Mucosa of descending colon (tissue), 3 donors: Measurements from ENCODE around the gene TRAF5. TPM values are rescaled to one million over a fixed set of nuclear protein-coding genes. Genes with fewer than 3 reads are reported as not detected.

Experiments
- ATAC-seq: fragments of 200-7000 bp; cut with Tn5 transposase; one replicate; pipeline ENCODE4 v1.9.1; 2020; ENCODE audit warnings: mild to moderate bottlenecking, moderate library complexity
- DNase-seq, 3 donors: peaks; one replicate each; pipeline ENCODE4 v3.0.0-alpha.2; 2020
- H3K36me3 ChIP-seq: fragments of 200-600 bp; one replicate; pipeline ENCODE4 v1.8.0; 2021; ENCODE audit warnings: low read depth, mild to moderate bottlenecking
- H3K4me1 ChIP-seq: fragments of 200-600 bp; one replicate; pipeline ENCODE4 v1.8.0; 2021; ENCODE audit warnings: low read depth, mild to moderate bottlenecking
- H3K4me3 ChIP-seq: fragments of 200-600 bp; one replicate; pipeline ENCODE4 v1.8.0; 2021; ENCODE audit warnings: mild to moderate bottlenecking
- H3K9me3 ChIP-seq: fragments of 200-600 bp; one replicate; pipeline ENCODE4 v1.8.0; 2021; ENCODE audit warnings: mild to moderate bottlenecking
- intact Hi-C, 2 donors: fragments of 100-400 bp; cut with DNase I in 1 of 2; cut with micrococcal nuclease in 1 of 2; formaldehyde crosslinking; loops; one replicate each; pipeline versions ENCODE4 v1.11.0 to v1.11.1; 2022; cut with DNase I, micrococcal nuclease
- total RNA-seq, 3 donors: library from RNA; stranded (reverse); fragmentation: NEBNext Ultra II Directional in 2 of 3; extraction: Animal tissue kit (Norgen Biotek cat#: 25700) in 2 of 3; gene quantifications; one replicate each; pipeline versions ENCODE4 v1.2.1 to v1.2.4, GENCODE V29; 2021 to 2023
- TF ChIP-seq, protein P1 (sequence below): fragments of 200-600 bp; IDR thresholded peaks from one replicate; pipeline ENCODE4 v1.8.0; 2022; ENCODE audit warnings: antibody characterized with exemption, mild to moderate bottlenecking
- donor health status: DM: no; HTN: no; CAD: no; lungs with moderate emphysema.
- donor health status: DM: no; HTN: no; CAD: no.
- donor health status: DM: no; HTN: yes; CAD: no.

TRAF5 gene
- total RNA-seq, 3 donors from 2014 or later: 19.4 to 28.5 (median 23.9) TPM

- intact Hi-C loops: no loop called here
- Histone ChIP-seq H3K4me3 (no peak overlapping the region), H3K4me1 (peaks cover 75% of the 10 kb centered on the region), H3K36me3 (no peaks in the 10 kb centered on the region), H3K9me3 (no peaks in the 10 kb centered on the region)
- ATAC-seq (peak; percentile 20), DNase-seq (no peak)
- TF ChIP-seq, protein P1, sequence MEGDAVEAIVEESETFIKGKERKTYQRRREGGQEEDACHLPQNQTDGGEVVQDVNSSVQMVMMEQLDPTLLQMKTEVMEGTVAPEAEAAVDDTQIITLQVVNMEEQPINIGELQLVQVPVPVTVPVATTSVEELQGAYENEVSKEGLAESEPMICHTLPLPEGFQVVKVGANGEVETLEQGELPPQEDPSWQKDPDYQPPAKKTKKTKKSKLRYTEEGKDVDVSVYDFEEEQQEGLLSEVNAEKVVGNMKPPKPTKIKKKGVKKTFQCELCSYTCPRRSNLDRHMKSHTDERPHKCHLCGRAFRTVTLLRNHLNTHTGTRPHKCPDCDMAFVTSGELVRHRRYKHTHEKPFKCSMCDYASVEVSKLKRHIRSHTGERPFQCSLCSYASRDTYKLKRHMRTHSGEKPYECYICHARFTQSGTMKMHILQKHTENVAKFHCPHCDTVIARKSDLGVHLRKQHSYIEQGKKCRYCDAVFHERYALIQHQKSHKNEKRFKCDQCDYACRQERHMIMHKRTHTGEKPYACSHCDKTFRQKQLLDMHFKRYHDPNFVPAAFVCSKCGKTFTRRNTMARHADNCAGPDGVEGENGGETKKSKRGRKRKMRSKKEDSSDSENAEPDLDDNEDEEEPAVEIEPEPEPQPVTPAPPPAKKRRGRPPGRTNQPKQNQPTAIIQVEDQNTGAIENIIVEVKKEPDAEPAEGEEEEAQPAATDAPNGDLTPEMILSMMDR: no peak
These were observed 7.3 kb downstream of the TRAF5 start for GRCh38 chr1:211333906-211334305.

DNA sequence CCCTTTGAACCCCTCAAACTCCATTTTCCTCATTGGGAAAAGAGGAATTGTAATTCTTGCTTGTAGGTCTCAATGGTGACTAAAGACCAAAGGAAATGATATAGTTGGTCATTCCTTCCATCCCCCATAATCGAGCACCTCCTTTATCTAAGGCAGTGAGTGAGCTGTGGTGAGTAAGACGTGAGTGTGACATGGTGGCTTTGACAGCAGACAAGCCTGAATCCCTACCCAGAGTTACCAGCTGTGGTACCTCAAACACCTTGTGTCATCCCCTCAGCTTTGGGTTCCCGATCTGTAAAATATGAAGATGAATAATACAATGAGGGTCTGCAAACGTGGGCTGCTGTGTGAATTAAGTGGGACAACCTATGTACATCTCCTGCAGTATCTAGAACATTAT is 8.4 kb downstream of the TRAF5 start:
- no peak for DNase-seq
- Histone ChIP-seq H3K4me1 (peaks cover 77% of the 10 kb centered on the region), H3K36me3 (no peaks in the 10 kb centered on the region), H3K9me3 (no peaks in the 10 kb centered on the region), H3K4me3 (no peak overlapping the region)
- intact Hi-C loops: no loop called here
- no peak for ATAC-seq
- TF ChIP-seq, protein P1: no peak

DNA sequence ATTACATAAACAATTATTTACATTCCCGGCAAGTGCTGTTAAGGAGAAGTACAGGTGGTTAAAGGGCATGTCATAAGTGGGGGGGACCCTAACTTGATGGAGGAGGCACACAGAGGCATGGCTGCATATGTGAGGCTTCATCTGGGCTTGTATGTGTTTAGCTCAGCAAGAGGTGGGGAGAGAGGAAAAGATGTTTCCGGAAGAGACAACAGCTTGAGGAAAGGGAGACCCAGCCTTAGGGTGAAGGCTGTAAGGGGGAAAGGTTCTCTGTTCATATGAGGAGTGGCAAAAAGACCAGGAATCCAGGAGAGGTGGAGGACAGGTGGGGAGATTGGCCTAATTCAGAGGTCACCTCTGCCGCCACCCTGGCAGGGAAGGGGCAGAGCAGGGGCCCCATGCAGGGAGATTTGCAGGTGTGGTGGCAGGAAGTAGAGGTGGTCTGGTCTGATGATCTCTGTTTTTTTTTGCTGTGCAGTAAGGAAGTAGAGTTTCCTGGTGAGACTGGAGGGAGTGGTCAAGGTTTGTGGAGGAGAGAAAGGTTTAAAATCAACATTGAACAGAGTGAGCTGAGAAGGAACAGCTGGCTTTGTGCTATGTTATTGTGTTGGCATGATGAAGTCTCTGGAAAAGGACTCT is 9.0 kb downstream of the TRAF5 start:
- ATAC-seq: peak; percentile 83

DNA sequence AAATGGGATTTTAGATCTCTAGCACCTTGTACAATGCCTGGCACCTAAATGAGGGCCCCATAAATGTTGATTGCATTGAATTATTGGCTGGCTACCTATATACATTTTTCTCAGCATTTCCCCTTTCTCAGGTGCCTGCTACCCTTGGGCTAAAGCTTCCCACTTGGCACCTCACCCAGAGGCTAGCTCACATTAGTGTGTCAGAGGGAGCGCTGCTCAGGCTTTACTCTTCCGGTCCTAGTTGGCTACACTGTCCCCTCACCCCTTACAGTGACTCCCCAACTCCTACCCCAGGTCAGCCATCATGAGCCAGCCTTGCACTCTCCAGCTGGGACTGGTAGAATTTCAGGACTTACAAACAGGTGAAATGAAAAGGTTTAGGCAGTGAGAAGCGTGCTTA is 9.5 kb downstream of the TRAF5 start:
- H3K36me3 ChIP-seq: no peaks in the 10 kb centered on the region
- peaks cover 73% of the 10 kb centered on the region for H3K4me1 ChIP-seq
- intact Hi-C loops: no loop called here
- H3K4me3 ChIP-seq: no peak overlapping the region
- peak; percentile 62 to 76 (median 65) for DNase-seq
- no peaks in the 10 kb centered on the region for H3K9me3 ChIP-seq
- peak; percentile 72 for ATAC-seq
- TF ChIP-seq, protein P1: no peak

More for the DNA sequence above, 9.0 kb downstream of the TRAF5 start:
- DNase-seq: peak in 2 of 3 donors; percentile 69 to 76
- Histone ChIP-seq H3K36me3 (no peaks in the 10 kb centered on the region), H3K4me3 (no peak overlapping the region), H3K9me3 (no peaks in the 10 kb centered on the region), H3K4me1 (peaks cover 73% of the 10 kb centered on the region)
- intact Hi-C loops: no loop called here
- TF ChIP-seq, protein P1: no peak

DNA sequence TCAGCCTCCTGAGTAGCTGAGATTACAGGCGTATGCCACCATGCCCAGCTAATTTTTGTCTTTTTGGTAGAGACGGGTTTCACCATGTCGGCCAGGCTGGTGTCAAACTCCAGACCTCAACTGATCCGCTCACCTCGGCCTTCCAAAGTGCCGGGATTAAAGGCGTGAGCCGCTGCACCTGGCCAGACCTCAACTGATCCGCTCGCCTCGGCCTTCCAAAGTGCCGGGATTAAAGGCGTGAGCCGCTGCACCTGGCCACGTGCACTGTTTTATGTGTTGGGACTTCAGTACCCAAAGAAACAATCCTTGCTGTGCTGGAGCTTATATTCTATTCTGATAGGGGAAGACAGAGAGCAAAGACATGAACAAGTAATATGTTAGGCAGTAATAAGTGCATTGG is 10.1 kb downstream of the TRAF5 start:
- ATAC-seq: peak; percentile 13
- H3K4me3 ChIP-seq: no peak overlapping the region
- H3K36me3 ChIP-seq: no peaks in the 10 kb centered on the region
- peak; percentile 49 to 66 (median 62) for DNase-seq
- TF ChIP-seq, protein P1: no peak
- H3K4me1 ChIP-seq: peaks cover 71% of the 10 kb centered on the region
- H3K9me3 ChIP-seq: no peaks in the 10 kb centered on the region
- intact Hi-C loops: no loop called here
